ENCODE data around the gene HIVEP3.

GRCh38 chr1:41712695-41713094 is 206.0 kb downstream of the HIVEP3 start:
- TF ChIP-seq CTCF (conservative IDR thresholded peaks at IDR 0.05) (no peak), EZH2 (IDR thresholded peaks at IDR 0.05; ENCODE audit: low read depth) (no peak)
